GF-D8 (cell line): ENCODE data around the gene SOBP.

Experiments
- DNase-seq: peaks from one replicate; lab custom pipeline; 2025; lab: John Stamatoyannopoulos, UW

Gene SOBP

DNA sequence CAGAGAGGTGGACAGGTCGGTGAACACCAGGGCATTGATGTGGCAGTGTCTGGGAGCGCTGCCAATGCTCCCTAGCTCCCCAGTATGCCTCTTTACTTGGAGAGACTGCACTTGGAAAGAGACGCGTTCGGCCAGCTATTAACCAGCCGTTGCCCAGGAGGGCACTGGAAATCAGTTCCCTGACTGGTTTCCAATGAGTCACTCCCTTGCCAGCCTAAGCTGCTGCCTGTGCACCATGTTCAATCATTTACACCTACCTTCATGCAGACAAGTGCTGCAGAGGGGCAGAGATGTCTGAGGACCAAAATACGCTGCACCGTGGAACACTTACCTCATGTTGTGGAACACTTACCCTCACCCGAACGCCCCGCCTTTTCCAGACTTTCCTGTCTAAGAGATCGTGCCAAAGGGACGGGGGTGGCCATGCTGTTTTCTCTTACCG lies 151.6 kb downstream of the SOBP start:
- DNase-seq = no peak

DNA sequence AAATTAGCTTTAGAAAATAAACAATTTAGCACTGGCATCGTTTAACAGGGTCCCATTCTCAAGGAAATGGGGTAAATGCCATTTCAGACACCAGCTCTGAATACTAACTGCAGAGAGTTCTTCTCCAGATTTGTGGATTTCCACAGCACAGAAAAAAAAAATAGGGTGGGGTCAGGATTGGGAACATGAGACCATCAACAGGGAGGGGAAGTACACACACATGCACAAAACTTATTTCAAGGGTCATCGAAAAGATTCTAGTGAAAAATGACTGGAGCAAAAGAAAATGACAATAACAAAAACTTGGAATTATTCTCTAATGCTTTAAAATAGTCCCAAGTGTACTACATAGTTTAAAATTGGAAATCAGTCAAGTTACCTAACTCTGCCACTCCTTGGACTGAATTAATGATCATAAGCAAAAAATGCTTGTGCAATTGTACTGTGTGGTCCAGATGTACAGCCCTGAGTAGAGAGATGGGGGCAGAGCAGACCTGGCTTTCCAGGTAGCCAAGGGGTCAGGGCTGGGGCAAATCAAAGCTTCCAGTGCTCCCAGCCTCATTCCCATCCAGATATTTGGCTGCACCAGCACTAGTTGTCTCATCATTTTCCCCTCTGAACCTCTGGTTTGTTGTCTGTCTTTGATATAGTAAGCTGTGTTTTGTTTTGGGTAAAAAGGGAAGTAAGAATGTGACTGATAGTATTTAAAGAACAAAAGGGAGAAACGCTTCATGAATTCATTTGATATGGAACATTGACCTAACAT lies 152.4 kb downstream of the SOBP start:
- DNase-seq = no peak

DNA sequence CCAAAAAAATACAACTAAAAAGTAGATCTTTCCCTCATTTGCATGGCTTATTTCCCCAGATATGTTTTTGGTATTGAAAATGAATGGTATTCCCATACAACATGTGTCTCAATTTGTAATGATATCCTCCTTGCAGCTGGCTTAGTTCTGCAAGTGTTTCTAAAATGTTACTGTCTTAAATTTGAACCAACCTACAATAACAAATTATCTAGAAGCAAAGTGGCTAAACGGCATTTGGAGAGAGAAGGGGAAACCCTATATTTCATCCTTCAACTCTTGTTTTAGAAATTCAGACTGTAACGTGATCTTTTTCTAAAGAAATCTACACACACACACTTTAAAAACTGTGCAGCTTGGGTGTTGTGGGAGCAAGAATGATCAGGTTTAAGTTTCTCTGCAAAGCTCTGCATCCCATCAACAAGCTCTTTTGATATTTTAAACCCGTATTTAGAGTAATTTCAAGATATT lies 153.0 kb downstream of the SOBP start:
- no peak for DNase-seq

DNA sequence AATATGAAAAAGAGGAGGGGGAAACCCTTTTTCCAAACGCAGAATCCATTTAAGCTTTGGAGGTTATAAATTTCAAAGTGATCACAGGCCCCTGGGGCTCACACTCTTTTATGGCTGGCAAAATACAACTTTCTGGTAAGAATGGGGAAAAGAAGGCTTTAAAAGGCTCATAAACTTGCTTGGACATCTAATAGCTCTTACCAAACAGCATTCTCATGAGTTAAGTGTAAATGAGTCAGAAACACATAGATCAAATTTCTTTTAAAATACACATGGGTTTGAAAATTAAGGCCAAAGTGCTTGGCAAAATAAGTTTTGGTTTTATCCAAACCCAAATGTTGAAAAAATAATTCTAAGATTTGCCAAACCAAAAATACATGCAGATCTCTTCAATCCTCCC lies 154.6 kb downstream of the SOBP start:
- DNase-seq = no peak

DNA sequence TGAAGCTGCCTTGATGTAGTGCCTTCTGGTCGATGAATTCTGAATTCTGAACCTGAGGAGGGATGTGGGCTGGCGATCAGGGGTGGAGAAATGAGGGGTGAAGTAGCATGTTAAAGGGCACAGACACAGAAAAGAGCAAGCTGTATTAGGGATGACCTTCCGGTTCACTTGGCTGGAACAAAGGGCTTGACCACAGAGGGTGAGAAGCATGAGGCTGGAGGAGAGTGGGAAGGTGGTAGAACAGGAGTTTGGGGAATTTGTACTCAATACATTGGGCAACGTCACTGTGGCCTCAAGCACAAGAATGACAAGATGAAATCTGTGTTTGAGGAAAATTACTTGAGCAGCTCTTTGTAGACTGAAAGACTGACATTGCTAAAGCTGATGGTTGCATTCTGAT lies 155.8 kb downstream of the SOBP start:
- no peak for DNase-seq

DNA sequence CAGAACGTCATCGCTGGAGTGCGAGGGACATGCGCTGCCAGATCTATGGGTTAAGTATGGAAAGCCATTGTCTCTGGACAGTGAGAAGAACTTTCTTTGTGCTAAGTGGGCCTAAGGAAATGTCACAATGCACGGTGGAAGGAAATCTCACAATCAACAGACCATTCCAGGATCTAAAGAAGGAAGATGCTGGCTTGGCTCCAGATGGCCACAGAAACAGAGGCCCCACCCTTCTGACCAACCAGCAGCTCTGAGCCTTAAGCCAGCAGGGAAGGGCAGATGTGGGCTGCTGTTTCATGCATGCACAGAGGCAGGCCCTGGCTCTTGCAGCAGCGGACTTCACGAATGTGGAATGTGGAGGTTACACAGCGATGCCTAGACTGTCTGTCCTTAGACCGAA lies 156.3 kb downstream of the SOBP start:
- DNase-seq = no peak

DNA sequence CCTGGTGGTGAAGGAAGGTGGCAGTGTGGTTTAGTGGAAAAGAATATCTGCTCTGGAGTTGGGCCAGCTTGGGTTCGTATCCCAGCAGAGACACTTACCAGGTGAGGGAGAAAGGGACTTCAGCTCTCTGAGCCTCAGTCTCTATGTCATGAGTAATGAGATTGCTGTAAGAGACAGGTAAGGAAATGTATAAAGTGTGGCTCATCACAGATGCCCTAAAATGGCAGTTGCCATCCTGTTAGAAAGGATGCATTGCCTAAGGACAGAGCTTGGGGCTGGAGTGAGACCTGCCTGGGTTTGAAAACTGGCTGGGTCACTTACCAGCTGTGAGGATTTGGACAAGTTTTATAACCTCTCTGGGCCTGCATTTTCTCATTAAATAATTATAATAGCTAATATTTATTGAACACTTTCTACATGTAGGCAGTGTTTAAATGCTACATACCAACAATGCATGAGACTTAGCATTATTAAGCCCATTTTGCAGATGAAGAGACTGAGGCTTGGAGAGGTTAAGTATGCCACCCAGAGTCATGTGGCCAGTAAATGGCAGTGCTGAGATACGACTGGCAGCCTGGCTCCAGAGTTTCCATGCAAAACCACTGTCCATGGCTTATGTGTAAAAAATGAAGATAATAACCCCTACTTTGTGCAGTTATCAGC lies 157.0 kb downstream of the SOBP start:
- no peak for DNase-seq

DNA sequence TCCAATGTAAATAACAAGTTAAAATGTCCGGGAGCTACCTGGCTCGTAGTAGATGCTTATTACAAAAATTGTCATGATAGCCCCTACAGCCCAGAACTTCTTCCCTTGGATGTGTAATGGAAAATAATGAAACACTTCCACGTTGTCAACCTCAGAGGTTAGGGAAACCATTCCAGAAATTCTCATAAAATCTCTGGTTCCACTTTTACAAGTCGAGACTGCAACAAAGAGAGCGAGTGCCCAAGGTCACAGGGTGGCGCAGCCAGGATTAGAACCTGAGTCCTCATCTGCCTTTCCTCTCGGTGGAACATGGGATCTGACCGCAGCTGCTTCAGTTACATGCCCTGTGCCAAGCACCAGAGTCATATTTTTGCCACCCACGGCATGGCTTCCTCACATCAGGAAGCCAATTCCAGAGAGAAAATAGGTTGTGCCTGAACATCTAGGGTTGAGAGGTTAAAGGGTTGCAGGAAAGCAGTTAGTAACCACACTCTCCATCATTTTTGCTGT lies 157.6 kb downstream of the SOBP start:
- no peak for DNase-seq

DNA sequence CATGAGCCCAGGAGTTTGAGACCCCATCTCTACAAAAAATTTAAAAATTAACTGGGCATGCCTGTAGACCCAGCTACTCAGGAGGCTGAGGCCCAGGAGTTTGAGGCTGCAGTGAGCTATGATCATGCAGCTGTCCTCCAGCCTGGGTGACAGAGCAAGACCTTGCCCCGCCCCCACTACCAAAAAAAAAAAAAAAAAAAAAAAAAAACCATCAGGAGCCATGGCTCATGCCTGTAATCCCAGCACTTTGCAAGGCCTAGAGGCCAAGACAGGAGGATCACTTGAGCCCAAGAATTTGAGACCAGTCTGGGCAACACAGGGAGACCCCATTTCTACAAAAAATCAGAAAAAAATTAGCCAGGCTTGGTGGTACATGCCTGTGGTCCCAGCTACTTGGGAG lies 159.1 kb downstream of the SOBP start:
- DNase-seq = no peak

DNA sequence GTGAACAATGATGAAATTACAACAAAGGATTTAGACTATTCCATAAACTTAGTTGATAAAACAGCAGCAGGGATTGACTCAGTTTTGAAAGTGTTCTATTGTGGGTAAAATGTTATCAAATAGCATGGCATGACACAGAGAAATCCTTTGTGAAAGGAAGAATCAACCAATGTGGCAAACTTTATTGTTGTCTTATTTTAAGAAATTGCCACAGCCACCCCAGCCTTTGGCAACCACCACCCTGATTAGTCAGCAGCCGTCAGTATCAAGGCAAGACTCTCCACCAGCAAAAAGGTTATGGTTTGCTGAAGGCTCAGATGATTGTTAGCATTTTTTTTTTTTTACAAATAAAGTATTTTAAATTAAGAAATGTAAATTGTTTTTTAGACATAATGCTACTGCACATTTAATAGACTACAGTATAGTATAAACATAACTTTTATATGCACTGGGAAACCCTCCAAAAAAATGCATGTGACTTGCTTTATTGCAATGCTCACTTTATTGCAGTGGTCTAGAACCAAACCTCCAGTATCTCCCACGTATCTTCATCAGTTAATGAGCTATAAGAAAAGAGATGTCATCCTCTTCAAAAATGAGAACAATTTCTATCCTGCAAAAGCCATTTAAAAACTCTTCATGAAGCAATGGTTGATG lies 162.7 kb downstream of the SOBP start:
- DNase-seq = no peak

DNA sequence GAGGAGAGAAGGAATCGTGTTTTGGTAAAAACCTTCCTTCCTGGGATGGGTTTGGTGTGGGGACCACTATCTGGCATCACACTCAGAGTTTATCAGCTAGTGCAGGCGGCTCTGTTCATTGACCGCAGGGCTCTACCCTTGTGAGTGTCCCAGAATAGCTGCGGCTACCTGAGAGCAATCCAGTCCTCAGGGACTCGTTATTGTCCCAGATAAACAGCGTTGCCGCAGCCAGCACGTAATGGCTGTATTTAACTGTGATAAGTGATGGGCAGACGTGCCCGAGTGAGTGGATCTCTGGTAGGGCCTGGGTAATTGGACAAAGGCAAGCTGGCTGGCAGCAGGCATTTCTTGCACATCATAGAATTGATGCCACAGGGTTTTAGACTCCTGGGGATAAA lies 163.3 kb downstream of the SOBP start:
- no peak for DNase-seq

DNA sequence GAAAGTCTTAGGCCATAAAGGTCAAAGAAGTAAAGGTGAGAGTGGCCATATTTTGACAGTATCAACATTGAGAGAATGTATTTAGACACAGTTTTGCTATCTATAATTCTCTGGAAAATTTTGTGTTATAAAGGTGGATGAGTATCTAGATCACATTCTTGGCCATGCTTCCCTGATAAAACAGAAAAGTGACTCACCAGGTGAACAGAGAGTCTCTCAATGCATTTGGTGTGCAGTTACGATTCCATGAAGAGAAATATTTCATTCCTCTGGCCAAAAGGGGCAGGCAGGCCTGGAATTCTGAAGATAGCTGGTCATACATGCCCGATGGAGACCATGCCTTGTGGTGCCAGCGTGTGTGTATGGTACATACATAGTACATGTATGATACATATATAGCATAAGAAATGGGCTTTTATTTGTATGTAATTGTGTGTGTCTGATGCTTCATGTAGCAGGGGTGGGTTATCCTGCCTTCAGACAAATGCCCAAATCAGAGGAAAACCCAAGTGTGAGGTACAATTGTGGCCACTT lies 164.0 kb downstream of the SOBP start:
- no peak for DNase-seq

DNA sequence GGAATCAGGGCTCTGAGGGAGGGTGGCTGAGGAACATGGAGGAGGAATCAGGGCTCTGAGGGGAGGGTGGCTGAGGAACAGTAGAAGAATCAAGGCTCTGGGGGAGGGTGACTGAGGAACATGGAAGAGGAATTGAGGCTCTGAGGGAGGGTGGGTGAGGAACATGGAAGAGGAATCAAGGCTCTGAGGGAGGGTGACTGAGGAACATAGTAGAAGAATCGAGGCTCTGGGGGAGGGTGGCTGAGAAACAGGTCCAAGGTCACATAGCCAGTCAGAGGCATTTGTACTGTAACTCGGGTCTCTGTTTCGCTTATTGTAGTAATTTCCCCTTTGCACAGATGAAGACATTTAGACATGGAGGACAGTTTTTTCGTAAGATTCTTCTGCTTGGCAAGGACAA lies 164.8 kb downstream of the SOBP start:
- no peak for DNase-seq

DNA sequence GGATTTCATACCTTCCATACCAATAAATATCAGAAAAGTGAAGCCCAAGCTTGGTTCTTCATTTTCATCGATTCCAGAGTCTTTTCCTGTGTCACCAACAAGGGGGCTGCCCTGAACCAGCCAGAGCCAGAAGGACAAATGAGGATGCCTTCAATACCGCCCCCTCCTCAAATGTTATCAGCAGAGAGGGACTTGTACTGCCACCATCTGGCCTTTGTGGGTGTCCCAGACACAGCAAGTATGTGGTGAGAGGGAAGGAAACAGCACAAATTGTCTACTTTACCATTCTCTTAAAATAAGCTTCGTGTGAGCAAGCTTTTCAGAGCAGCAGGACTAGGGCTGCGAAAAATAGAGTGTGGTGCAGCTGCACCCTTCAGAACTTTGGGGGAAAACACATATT lies 165.3 kb downstream of the SOBP start:
- no peak for DNase-seq

DNA sequence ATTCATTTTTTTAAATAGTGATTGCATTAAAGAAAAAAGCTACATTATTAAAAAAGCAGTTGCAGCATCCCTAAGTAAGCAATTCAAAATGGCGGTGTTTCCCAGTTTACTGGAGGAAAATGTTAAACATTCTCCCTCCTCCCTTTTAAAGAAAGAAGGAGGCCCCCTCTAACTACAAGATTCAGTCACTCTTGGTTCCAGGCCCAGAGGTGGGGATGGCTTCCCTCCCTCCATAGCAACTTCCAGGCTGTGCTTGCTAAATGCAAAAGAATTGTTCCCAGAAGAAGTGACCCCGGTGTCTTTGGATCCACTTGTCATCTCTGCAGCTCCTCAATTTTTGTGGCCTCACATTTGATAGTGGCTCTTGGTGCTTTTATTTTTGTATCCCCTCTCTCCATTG lies 165.9 kb downstream of the SOBP start:
- DNase-seq = no peak

DNA sequence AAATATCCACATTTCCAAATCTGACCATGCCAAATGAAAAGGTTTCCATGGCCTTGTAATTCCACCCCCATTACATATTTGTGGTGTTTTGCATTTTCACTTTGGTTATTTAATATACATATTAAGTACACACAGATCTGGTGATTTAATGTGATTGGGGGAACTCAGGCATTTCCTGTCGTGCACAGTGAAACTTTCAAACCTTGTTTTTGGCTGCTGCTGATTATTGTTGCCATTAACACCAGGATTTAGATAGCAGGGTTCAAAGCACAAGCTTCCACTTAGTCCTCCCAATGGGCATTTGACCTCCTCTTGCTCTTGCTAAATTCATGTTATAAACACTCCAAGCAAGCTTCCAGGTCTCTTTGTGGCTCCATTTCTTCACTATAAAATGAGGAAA lies 166.5 kb downstream of the SOBP start:
- DNase-seq = no peak

DNA sequence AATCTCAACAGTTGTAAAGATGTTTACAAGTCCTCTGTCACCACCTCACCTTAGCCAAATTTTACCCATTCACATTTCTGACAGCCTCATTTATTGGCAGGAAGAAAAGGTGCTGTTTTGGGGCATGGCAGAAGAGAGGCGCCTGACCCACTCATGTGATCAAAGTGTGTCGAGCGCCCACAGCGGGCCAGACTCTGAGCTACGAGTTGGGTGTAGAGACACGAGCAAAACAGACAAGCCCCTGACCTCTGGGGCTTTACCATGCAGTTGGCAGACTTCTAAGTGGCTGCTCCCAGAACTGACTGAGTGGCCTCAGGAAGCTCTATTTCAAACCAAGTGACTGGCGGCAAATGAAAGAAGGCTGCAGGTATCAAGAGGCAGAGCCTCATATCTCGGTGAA lies 167.0 kb downstream of the SOBP start:
- no peak for DNase-seq

DNA sequence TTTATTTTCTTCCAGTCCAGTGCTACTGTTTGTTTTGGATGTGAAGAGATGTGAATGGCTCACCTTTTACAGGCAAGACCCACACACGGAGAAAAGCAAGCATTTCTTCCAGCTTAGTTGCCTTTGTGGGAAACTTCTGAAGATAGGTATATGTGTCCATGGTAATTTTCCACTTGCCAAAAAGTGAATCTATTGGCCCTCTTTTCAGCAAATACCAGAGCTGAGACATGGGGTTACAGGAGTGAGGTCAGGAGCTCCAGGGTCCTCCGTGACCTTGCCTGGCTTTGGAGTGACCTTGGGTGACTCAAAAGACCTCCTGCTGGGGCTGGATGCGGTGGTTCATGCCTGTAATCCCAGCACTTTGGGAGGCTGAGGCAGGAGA lies 167.4 kb downstream of the SOBP start:
- DNase-seq = no peak

DNA sequence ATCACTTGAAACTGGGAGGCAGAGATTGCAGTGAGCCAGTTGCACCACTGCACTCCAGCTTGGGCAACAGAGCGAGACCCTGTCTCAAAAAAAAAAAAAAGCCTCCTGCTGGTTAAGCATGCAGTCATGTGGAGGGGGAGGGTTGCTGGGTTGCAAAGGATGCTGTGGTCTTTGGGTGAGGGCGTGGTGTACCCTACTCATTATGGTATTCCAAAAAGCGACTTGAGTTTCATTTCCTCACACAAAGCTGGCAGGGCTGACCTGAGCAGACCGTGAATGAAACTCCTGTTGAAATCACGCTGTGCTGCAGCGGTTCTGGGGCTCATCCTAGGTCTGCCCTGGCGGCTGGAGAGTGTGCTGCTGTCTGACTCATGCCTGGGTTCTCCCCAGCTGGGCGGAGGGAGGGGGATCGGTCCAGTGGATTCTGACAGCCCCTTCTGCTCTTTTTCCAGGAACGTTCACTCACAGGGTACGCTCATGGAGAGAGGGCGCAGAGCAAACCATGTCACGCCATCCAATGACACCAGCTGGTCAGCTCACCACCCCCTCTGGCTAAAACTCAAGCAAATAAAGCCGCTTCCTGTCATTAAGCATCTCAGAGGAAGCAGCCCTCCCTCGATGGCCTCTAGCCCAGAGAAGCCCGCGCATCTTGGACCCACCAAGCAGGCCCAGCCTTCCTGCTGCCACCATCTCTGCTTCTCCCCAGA lies 168.0 kb downstream of the SOBP start:
- DNase-seq = no peak

DNA sequence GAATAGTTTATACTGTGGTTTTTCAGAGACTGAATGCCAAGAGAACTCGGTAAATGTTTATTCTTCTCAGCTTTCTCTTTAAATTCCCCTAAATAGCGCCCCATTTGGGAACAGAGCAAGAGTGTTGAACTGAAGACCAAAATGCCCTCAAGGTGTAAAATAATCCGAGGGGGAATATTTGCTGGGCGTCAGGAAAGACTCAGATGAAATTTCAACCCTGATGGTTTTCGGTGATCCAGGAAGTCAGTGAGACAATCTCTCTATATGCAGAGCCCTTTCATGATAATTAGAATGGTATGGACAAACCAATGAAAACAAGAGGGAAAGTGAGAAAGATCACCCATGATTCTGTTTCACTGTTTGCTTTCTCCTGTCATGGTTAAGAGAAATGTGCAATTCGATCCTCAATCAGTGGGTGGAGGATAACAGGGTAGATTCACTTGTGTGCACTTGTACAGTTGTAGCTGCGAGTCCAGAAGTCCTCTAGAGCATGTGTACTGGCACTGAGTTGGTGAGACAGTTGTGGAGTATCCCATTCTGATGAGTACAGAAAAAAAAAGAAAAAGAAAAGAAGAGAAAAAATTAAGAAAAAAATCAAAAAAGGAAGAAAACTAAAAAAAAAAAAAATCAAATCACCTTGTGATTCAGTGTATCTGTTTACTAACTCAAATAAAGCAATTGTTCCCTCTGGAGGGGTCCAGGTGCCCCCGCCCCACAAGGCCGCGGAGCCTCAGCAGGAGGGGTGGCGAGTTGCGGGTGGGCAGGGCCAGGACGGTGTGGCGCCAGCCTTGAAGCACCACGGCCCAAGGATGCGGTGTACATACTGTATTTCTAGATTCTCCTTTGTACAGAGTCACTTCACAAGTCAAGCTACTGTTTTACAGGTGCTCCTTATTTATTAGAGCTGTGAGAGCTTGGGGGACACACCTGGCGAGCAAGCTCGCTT lies 169.3 kb downstream of the SOBP start:
- DNase-seq = no peak

DNA sequence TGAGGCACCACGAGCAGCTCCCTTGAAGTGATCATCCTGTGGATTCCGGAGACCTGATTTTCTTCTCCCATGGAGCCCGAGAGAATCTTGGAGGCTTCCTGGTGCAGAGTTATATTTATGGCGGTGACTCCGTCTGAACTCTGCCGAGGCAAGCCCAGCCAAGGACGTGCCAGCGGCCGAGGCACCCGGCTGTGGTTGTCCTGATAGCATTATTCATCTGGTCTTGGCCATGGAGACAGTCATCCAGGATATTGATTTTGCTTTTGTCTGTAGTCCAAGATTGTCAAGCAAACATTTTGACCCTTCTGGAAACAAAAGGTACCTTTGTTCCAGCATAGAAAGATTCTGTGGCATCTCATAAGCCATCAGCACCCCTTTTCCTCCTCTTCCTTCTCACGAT lies 170.9 kb downstream of the SOBP start:
- DNase-seq = no peak
